Liver (tissue), 2 donors: ENCODE results near the gene ZNF579.

Experiments used
- FOXA1 ChIP-seq: IDR thresholded peaks from 2 replicates; pipeline ENCODE4 v1.6.1; 2016; ENCODE audit warnings: antibody characterized with exemption
- YY1 ChIP-seq: IDR thresholded peaks from 2 replicates; pipeline ENCODE4 v1.6.1; 2016; ENCODE audit warnings: antibody characterized with exemption, mild to moderate bottlenecking
- TF ChIP-seq, protein P1 (sequence below): fragments of 150-350 bp; IDR thresholded peaks from 2 replicates; pipeline ENCODE4 v1.5.1; 2017; ENCODE audit warnings: improper control_type of control experiment, low read depth, low read length; ENCODE audit not compliant: missing input control
- TF ChIP-seq, protein P2 (sequence below): IDR thresholded peaks from 2 replicates; pipeline ENCODE4 v1.6.1; 2016; ENCODE audit warnings: antibody characterized with exemption, mild to moderate bottlenecking
- TF ChIP-seq, protein P3 (sequence below): IDR thresholded peaks from 2 replicates; pipeline ENCODE4 v1.6.1; 2016; ENCODE audit warnings: antibody characterized with exemption
- donor health status: healthy.

DNA sequence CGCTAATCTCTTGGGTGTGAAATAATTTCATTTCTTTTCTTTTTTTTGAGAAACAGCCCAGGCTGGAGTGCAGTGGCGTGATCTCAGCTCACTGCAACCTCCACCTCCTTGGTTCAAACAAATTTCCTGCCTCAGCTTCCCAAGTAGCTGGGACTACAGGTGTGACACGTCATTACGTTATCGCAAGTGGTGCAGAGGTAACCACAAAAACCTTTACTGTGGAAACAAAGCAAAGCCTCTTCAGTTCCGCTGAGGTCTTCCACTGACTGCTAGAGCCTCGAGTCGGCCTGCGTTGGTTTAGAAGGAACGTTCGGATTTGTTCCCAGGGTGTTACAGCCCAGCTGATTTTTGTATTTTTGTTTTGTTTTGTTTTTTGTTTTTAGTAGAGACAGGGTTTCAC is 45.7 kb upstream of the ZNF579 start:
- TF ChIP-seq, protein P1, sequence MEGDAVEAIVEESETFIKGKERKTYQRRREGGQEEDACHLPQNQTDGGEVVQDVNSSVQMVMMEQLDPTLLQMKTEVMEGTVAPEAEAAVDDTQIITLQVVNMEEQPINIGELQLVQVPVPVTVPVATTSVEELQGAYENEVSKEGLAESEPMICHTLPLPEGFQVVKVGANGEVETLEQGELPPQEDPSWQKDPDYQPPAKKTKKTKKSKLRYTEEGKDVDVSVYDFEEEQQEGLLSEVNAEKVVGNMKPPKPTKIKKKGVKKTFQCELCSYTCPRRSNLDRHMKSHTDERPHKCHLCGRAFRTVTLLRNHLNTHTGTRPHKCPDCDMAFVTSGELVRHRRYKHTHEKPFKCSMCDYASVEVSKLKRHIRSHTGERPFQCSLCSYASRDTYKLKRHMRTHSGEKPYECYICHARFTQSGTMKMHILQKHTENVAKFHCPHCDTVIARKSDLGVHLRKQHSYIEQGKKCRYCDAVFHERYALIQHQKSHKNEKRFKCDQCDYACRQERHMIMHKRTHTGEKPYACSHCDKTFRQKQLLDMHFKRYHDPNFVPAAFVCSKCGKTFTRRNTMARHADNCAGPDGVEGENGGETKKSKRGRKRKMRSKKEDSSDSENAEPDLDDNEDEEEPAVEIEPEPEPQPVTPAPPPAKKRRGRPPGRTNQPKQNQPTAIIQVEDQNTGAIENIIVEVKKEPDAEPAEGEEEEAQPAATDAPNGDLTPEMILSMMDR: no peak
- TF ChIP-seq, protein P2, sequence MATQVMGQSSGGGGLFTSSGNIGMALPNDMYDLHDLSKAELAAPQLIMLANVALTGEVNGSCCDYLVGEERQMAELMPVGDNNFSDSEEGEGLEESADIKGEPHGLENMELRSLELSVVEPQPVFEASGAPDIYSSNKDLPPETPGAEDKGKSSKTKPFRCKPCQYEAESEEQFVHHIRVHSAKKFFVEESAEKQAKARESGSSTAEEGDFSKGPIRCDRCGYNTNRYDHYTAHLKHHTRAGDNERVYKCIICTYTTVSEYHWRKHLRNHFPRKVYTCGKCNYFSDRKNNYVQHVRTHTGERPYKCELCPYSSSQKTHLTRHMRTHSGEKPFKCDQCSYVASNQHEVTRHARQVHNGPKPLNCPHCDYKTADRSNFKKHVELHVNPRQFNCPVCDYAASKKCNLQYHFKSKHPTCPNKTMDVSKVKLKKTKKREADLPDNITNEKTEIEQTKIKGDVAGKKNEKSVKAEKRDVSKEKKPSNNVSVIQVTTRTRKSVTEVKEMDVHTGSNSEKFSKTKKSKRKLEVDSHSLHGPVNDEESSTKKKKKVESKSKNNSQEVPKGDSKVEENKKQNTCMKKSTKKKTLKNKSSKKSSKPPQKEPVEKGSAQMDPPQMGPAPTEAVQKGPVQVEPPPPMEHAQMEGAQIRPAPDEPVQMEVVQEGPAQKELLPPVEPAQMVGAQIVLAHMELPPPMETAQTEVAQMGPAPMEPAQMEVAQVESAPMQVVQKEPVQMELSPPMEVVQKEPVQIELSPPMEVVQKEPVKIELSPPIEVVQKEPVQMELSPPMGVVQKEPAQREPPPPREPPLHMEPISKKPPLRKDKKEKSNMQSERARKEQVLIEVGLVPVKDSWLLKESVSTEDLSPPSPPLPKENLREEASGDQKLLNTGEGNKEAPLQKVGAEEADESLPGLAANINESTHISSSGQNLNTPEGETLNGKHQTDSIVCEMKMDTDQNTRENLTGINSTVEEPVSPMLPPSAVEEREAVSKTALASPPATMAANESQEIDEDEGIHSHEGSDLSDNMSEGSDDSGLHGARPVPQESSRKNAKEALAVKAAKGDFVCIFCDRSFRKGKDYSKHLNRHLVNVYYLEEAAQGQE: no peak
- TF ChIP-seq FOXA1: no peak
- TF ChIP-seq, protein P3, sequence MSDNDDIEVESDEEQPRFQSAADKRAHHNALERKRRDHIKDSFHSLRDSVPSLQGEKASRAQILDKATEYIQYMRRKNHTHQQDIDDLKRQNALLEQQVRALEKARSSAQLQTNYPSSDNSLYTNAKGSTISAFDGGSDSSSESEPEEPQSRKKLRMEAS: no peak
- no peak for TF ChIP-seq YY1
